H9 (cell line): Measurements from ENCODE around the gene TSHZ1. TPM values are rescaled to one million over a fixed set of nuclear protein-coding genes. Genes with fewer than 3 reads are reported as not detected.

Experiments used
- DNase-seq: peaks from one replicate; pipeline ENCODE4 v3.0.0-alpha.2; 2017
- H2AFZ ChIP-seq: one replicate; pipeline ENCODE4 v1.6.1; 2013; ENCODE audit warnings: mild to moderate bottlenecking, low read length, control low read depth, moderate library complexity
- H2AK5ac ChIP-seq: 2 replicates; pipeline ENCODE4 v1.6.1; 2013; ENCODE audit warnings: low read length, control low read depth, mixed read lengths; ENCODE audit not compliant: insufficient read length
- H2BK120ac ChIP-seq: one replicate; pipeline ENCODE4 v1.6.1; 2013; ENCODE audit warnings: low read depth, mild to moderate bottlenecking, low read length, control low read depth, inconsistent platforms; ENCODE audit not compliant: poor library complexity, severe bottlenecking
- H2BK12ac ChIP-seq: 2 replicates; pipeline ENCODE4 v1.6.1; 2013; ENCODE audit warnings: low read length, control low read depth, mixed read lengths, low read depth; ENCODE audit not compliant: insufficient read length
- H2BK15ac ChIP-seq: 2 replicates; pipeline ENCODE4 v1.6.1; 2013; ENCODE audit warnings: low read depth, low read length, control low read depth
- H2BK20ac ChIP-seq: one replicate; pipeline ENCODE4 v1.6.1; 2013; ENCODE audit warnings: low read depth, mild to moderate bottlenecking, low read length, control low read depth, inconsistent platforms; ENCODE audit not compliant: poor library complexity, severe bottlenecking
- H2BK5ac ChIP-seq: 2 replicates; pipeline ENCODE4 v1.6.1; 2013; ENCODE audit warnings: low read length, control low read depth, mixed read lengths; ENCODE audit not compliant: insufficient read length
- H3K14ac ChIP-seq: 2 replicates; pipeline ENCODE4 v1.6.1; 2013; ENCODE audit warnings: low read length, control low read depth; ENCODE audit not compliant: insufficient read depth
- H3K18ac ChIP-seq: 2 replicates; pipeline ENCODE4 v1.6.1; 2013; ENCODE audit warnings: low read depth, mild to moderate bottlenecking, mixed read lengths, low read length, control low read depth; ENCODE audit not compliant: insufficient read length
- H3K23ac ChIP-seq: 2 replicates; pipeline ENCODE4 v1.6.1; 2013; ENCODE audit warnings: low read length, control low read depth, mixed read lengths, low read depth; ENCODE audit not compliant: insufficient read length
- H3K23me2 ChIP-seq: 2 replicates; pipeline ENCODE4 v1.6.1; 2013; ENCODE audit warnings: low read depth, mild to moderate bottlenecking, mixed read lengths, low read length, control low read depth; ENCODE audit not compliant: insufficient read length, poor library complexity, severe bottlenecking
- H3K27ac ChIP-seq: 2 replicates; pipeline ENCODE4 v1.5.1; 2013; ENCODE audit warnings: low read length, control low read depth, mixed read lengths, low read depth; ENCODE audit not compliant: insufficient read length
- H3K27me3 ChIP-seq: 2 replicates; pipeline ENCODE4 v1.6.1; 2013; ENCODE audit warnings: low read length, control low read depth, inconsistent platforms; ENCODE audit not compliant: insufficient read depth
- H3K4ac ChIP-seq: 2 replicates; pipeline ENCODE4 v1.6.1; 2013; ENCODE audit warnings: low read depth, mild to moderate bottlenecking, control low read depth, inconsistent platforms, low read length, moderate library complexity
- H3K4me1 ChIP-seq: 2 replicates; pipeline ENCODE4 v1.6.1; 2013; ENCODE audit warnings: low read length, control low read depth, inconsistent platforms; ENCODE audit not compliant: insufficient read depth
- H3K4me2 ChIP-seq: 2 replicates; pipeline ENCODE4 v1.6.1; 2013; ENCODE audit warnings: low read length, control low read depth, mixed read lengths; ENCODE audit not compliant: insufficient read length, insufficient read depth
- H3K56ac ChIP-seq: 2 replicates; pipeline ENCODE4 v1.6.1; 2013; ENCODE audit warnings: low read depth, mild to moderate bottlenecking, mixed read lengths, low read length, control low read depth; ENCODE audit not compliant: insufficient read length
- H3K79me1 ChIP-seq: 2 replicates; pipeline ENCODE4 v1.6.1; 2013; ENCODE audit warnings: low read depth, mild to moderate bottlenecking, moderate library complexity, low read length, control low read depth, inconsistent platforms; ENCODE audit not compliant: insufficient read depth, poor library complexity, severe bottlenecking
- H3K79me2 ChIP-seq: 2 replicates; pipeline ENCODE4 v1.6.1; 2013; ENCODE audit warnings: low read length, control low read depth, inconsistent platforms; ENCODE audit not compliant: insufficient read depth
- H3K9ac ChIP-seq: 2 replicates; pipeline ENCODE4 v1.6.1; 2013; ENCODE audit warnings: low read length, control low read depth, mixed read lengths; ENCODE audit not compliant: insufficient read length; ENCODE audit errors: extremely low read depth
- H3K9me3 ChIP-seq: one replicate; pipeline ENCODE4 v1.6.1; 2013; ENCODE audit warnings: low read depth, low read length, inconsistent platforms; ENCODE audit not compliant: control insufficient read depth
- H3T11ph ChIP-seq: one replicate; pipeline ENCODE4 v1.6.1; 2013; ENCODE audit warnings: mild to moderate bottlenecking, low read length, control low read depth, inconsistent platforms
- H4K20me1 ChIP-seq: one replicate; pipeline ENCODE4 v1.6.1; 2013; ENCODE audit not compliant: control insufficient read depth, insufficient read length, insufficient read depth
- H4K5ac ChIP-seq: 2 replicates; pipeline ENCODE4 v1.6.1; 2013; ENCODE audit warnings: low read depth, mild to moderate bottlenecking, mixed read lengths, low read length, control low read depth; ENCODE audit not compliant: insufficient read length
- H4K8ac ChIP-seq: replicated peaks from 2 replicates; pipeline ENCODE4 v1.6.1; 2013; ENCODE audit warnings: low read length, control low read depth, mixed read lengths, low read depth; ENCODE audit not compliant: insufficient read length
- H4K91ac ChIP-seq: 2 replicates; pipeline ENCODE4 v1.6.1; 2013; ENCODE audit warnings: low read depth, mild to moderate bottlenecking, moderate library complexity, mixed read lengths, low read length, control low read depth; ENCODE audit not compliant: insufficient read length
- H3K27ac Mint-ChIP-seq, 3 experiments: 2 replicates in 2 of 3; 3 replicates in 1 of 3; pipeline ENCODE4 v1.8.0; 2020 to 2021; ENCODE audit warnings: mixed read lengths in 3 of 3, mild to moderate bottlenecking in 1 of 3, moderate library complexity in 1 of 3
- H3K27me3 Mint-ChIP-seq: 2 replicates; pipeline ENCODE4 v1.8.0; 2021; ENCODE audit warnings: low read depth, mild to moderate bottlenecking, moderate library complexity, mixed read lengths
- H3K36me3 Mint-ChIP-seq, 3 experiments: 2 replicates in 2 of 3; 3 replicates in 1 of 3; pipeline ENCODE4 v1.8.0; 2020 to 2021; ENCODE audit warnings: low read depth in 3 of 3, mixed read lengths in 3 of 3; ENCODE audit not compliant: insufficient read depth in 1 of 3
- H3K4me1 Mint-ChIP-seq, 2 experiments: 2 replicates each; pipeline ENCODE4 v1.8.0; 2020; ENCODE audit warnings: mixed read lengths in 2 of 2
- H3K4me3 Mint-ChIP-seq, 2 experiments: 2 replicates in 1 of 2; 3 replicates in 1 of 2; pipeline ENCODE4 v1.8.0; 2020 to 2021; ENCODE audit warnings: mild to moderate bottlenecking in 2 of 2, mixed read lengths in 2 of 2, moderate library complexity in 1 of 2
- H3K9me3 Mint-ChIP-seq, 2 experiments: 2 replicates in 1 of 2; 3 replicates in 1 of 2; pipeline ENCODE4 v1.8.0; 2020; ENCODE audit warnings: mild to moderate bottlenecking in 2 of 2, mixed read lengths in 2 of 2, moderate library complexity in 1 of 2
- WGBS: extraction: QIAGEN DNeasy Blood & Tissue Kit; methylation state at CpG from one replicate; pipeline ENCODE4 v1.1.7; 2013; ENCODE audit warnings: missing lambda C conversion rate, low lambda C conversion rate, mixed read lengths; ENCODE audit not compliant: insufficient read length; ENCODE audit errors: extremely low coverage; 5-methylcytosine and 5-hydroxymethylcytosine counted together
- total RNA-seq: library from RNA; stranded (reverse); gene quantifications from 2 replicates; pipeline ENCODE4 v1.2.1, GENCODE V29; 2021
- TF ChIP-seq, protein P1 (sequence below): fragments of 200-600 bp; sonication (generic); conservative IDR thresholded peaks from 3 replicates; pipeline ENCODE4 v1.8.0; 2021; ENCODE audit warnings: antibody characterized with exemption, mild to moderate bottlenecking

Gene TSHZ1
- total RNA-seq, 1 experiment from 2014 or later: 0.15 TPM

GRCh38 chr18:75320506-75320905, 109.9 kb downstream of the TSHZ1 start:
- Histone ChIP-seq H3K9me3 (no peaks in the 10 kb centered on the region), H2AK5ac (no peak overlapping the region), H2BK12ac (no peak overlapping the region), H4K5ac (no peak overlapping the region), H3K9ac (no peak overlapping the region), H2BK5ac (no peak overlapping the region), H3K79me2 (no peaks in the 10 kb centered on the region), H2BK20ac (no peak overlapping the region), H3K79me1 (no peaks in the 10 kb centered on the region), H3K18ac (no peak overlapping the region), H3K27ac (no peak overlapping the region), H4K8ac (no peak overlapping the region), H3K23ac (no peak overlapping the region), H3K23me2 (no peaks in the 10 kb centered on the region), H3K4ac (no peak overlapping the region), H4K91ac (no peak overlapping the region), H3K56ac (no peak overlapping the region), H2AFZ (no peak overlapping the region), H3T11ph (no peak overlapping the region), H3K14ac (no peak overlapping the region), H4K20me1 (no peaks in the 10 kb centered on the region), H2BK15ac (no peak overlapping the region), H3K4me2 (no peak overlapping the region), H2BK120ac (no peak overlapping the region), H3K27me3 (no peaks in the 10 kb centered on the region), H3K4me1 (no peaks in the 10 kb centered on the region)
- no peaks in the 10 kb centered on the region for H3K4me1 Mint-ChIP-seq
- H3K27me3 Mint-ChIP-seq: peaks cover 1% of the 10 kb centered on the region; the same call in 1 of the 2 replicates
- H3K4me3 Mint-ChIP-seq: no peak overlapping the region
- WGBS: no CpG with 5 or more reads among the region's 9 CpGs
- no peak for DNase-seq
- TF ChIP-seq, protein P1, sequence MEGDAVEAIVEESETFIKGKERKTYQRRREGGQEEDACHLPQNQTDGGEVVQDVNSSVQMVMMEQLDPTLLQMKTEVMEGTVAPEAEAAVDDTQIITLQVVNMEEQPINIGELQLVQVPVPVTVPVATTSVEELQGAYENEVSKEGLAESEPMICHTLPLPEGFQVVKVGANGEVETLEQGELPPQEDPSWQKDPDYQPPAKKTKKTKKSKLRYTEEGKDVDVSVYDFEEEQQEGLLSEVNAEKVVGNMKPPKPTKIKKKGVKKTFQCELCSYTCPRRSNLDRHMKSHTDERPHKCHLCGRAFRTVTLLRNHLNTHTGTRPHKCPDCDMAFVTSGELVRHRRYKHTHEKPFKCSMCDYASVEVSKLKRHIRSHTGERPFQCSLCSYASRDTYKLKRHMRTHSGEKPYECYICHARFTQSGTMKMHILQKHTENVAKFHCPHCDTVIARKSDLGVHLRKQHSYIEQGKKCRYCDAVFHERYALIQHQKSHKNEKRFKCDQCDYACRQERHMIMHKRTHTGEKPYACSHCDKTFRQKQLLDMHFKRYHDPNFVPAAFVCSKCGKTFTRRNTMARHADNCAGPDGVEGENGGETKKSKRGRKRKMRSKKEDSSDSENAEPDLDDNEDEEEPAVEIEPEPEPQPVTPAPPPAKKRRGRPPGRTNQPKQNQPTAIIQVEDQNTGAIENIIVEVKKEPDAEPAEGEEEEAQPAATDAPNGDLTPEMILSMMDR: no peak
- H3K36me3 Mint-ChIP-seq: no peaks in the 10 kb centered on the region; a peak in 2 of 7 replicates
- H3K27ac Mint-ChIP-seq: no peak overlapping the region
- peaks cover 2 to 3% of the 10 kb centered on the region in 2 experiments for H3K9me3 Mint-ChIP-seq
